PC-9 (cell line): Measurements from ENCODE around the gene EYS. TPM values are rescaled to one million over a fixed set of nuclear protein-coding genes. Genes with fewer than 3 reads are reported as not detected.

Experiments
- BruUV-seq: library from RNA; stranded (reverse); fragments of 400-500 nt; replicated peaks from 2 replicates; lab custom pipeline; 2021; lab: Mats Ljungman, UMichigan
- CTCF ChIA-PET: fragments of 300-600 bp; sonication (Branson Sonifier 250); formaldehyde crosslinking; loops from one replicate; lab custom pipeline; 2022; ENCODE audit warnings: antibody characterized with exemption; lab: Charles Lee
- POLR2A ChIA-PET: fragments of 300-600 bp; sonication (Branson Sonifier 250); formaldehyde crosslinking; loops from one replicate; lab custom pipeline; 2022; ENCODE audit warnings: antibody characterized with exemption; ENCODE audit not compliant: unreplicated experiment; lab: Charles Lee
- DNase-seq, 2 experiments: peaks; one replicate each; pipeline versions ENCODE4 v3.0.0 to v3.0.0-alpha.2; 2015 to 2022; ENCODE audit warnings: mixed read lengths in 1 of 2
- H2AFZ ChIP-seq: fragments of 200-600 bp; sonication (generic); 2 replicates; pipeline ENCODE4 v1.8.1; 2017; ENCODE audit warnings: antibody characterized with exemption
- H3F3A ChIP-seq: fragments of 200-600 bp; sonication (generic); 2 replicates; pipeline ENCODE4 v1.8.1; 2017; ENCODE audit warnings: antibody characterized with exemption, mild to moderate bottlenecking, low read depth; ENCODE audit not compliant: insufficient read depth
- H3K27ac ChIP-seq: fragments of 200-600 bp; sonication (generic); 2 replicates; pipeline ENCODE4 v1.6.1; 2016; ENCODE audit warnings: mixed run types
- H3K27me3 ChIP-seq: fragments of 200-600 bp; sonication (generic); 2 replicates; pipeline ENCODE4 v1.6.1; 2016; ENCODE audit warnings: low read depth, mixed run types; ENCODE audit not compliant: insufficient read depth
- H3K36me3 ChIP-seq: fragments of 200-600 bp; sonication (generic); 2 replicates; pipeline ENCODE4 v1.6.1; 2016; ENCODE audit warnings: low read depth, mixed run types
- H3K4me1 ChIP-seq: fragments of 200-600 bp; sonication (generic); replicated peaks from 2 replicates; pipeline ENCODE4 v1.6.1; 2016; ENCODE audit warnings: mixed run types; ENCODE audit not compliant: insufficient read depth
- H3K4me2 ChIP-seq: fragments of 200-600 bp; sonication (generic); 2 replicates; pipeline ENCODE4 v1.6.1; 2017; ENCODE audit warnings: mixed run types
- H3K4me3 ChIP-seq: fragments of 200-600 bp; sonication (generic); 2 replicates; pipeline ENCODE4 v1.6.1; 2016; ENCODE audit warnings: mixed run types
- H3K79me2 ChIP-seq: fragments of 200-600 bp; sonication (generic); 2 replicates; pipeline ENCODE4 v1.6.1; 2017; ENCODE audit warnings: low read depth, mixed run types
- H3K9me2 ChIP-seq: fragments of 200-600 bp; sonication (generic); 2 replicates; pipeline ENCODE4 v1.8.1; 2017; ENCODE audit warnings: mild to moderate bottlenecking; ENCODE audit not compliant: insufficient read depth
- H3K9me3 ChIP-seq: fragments of 200-600 bp; sonication (generic); 2 replicates; pipeline ENCODE4 v1.8.1; 2016; ENCODE audit warnings: low read depth; ENCODE audit not compliant: insufficient read depth
- H4K20me1 ChIP-seq: fragments of 200-600 bp; sonication (generic); 2 replicates; pipeline ENCODE4 v1.8.1; 2017; ENCODE audit not compliant: insufficient read depth
- CTCF ChIP-seq: fragments of 200-600 bp; sonication (generic); conservative IDR thresholded peaks from 2 replicates; pipeline ENCODE4 v1.6.1; 2017; ENCODE audit warnings: mixed run types, antibody characterized with exemption, mild to moderate bottlenecking, moderate library complexity
- EZH2 ChIP-seq: fragments of 200-600 bp; sonication (generic); IDR thresholded peaks from 2 replicates; pipeline ENCODE4 v1.8.0; 2017; ENCODE audit warnings: antibody characterized with exemption, low read depth
- intact Hi-C: fragments of 100-400 bp; cut with micrococcal nuclease; formaldehyde crosslinking; loops from one replicate; pipeline ENCODE4 v1.10.0; 2022; ENCODE audit not compliant: unreplicated experiment
- total RNA-seq: library from RNA; stranded (reverse); gene quantifications from 2 replicates; pipeline ENCODE4 v1.2.3, GENCODE V29; 2021

Gene EYS
- total RNA-seq, 1 experiment from 2014 or later = not detected

- no peaks in the 10 kb centered on the region for H3K27me3 ChIP-seq
- no peaks in the 10 kb centered on the region for H3K9me2 ChIP-seq
- H3F3A ChIP-seq = no peaks in the 10 kb centered on the region
- no peaks in the 10 kb centered on the region for H3K4me1 ChIP-seq
- H3K27ac ChIP-seq = no peak overlapping the region
- no peaks in the 10 kb centered on the region for H3K36me3 ChIP-seq
- no peaks in the 10 kb centered on the region; the same call in 1 of the 2 replicates for H4K20me1 ChIP-seq
- TF ChIP-seq EZH2 (no peak), CTCF (no peak)
- H3K9me3 ChIP-seq = no peaks in the 10 kb centered on the region
- no peaks in the 10 kb centered on the region for H3K79me2 ChIP-seq
- DNase-seq = no peak
- BruUV-seq = no TSS peak
- POLR2A ChIA-PET = no interaction called here
- no peak overlapping the region for H3K4me2 ChIP-seq
- H2AFZ ChIP-seq = no peak overlapping the region
- no peak overlapping the region for H3K4me3 ChIP-seq
- intact Hi-C loops = no loop called here
- CTCF ChIA-PET = no interaction called here
Observed at GRCh38 chr6:64411226-64411625, 1295.8 kb downstream of the EYS start.

GRCh38 chr6:64409948-64410347, 1297.1 kb downstream of the EYS start:
- intact Hi-C loops = no loop called here
- ChIA-PET POLR2A (no interaction called here), CTCF (no interaction called here)
- H2AFZ ChIP-seq = no peak overlapping the region
- no peak overlapping the region for H3K4me2 ChIP-seq
- no peaks in the 10 kb centered on the region for H3K27me3 ChIP-seq
- no peaks in the 10 kb centered on the region for H3K79me2 ChIP-seq
- BruUV-seq = no TSS peak
- no peak for TF ChIP-seq EZH2
- no peak for TF ChIP-seq CTCF
- H3K9me2 ChIP-seq = no peaks in the 10 kb centered on the region
- no peak overlapping the region for H3K27ac ChIP-seq
- no peak overlapping the region for H3K4me3 ChIP-seq
- H3K36me3 ChIP-seq = no peaks in the 10 kb centered on the region
- no peaks in the 10 kb centered on the region; the same call in 1 of the 2 replicates for H4K20me1 ChIP-seq
- no peak for DNase-seq
- no peaks in the 10 kb centered on the region for H3K4me1 ChIP-seq
- H3K9me3 ChIP-seq = no peaks in the 10 kb centered on the region
- no peaks in the 10 kb centered on the region for H3F3A ChIP-seq

- no TSS peak for BruUV-seq
- ChIA-PET CTCF (no interaction called here), POLR2A (no interaction called here)
- Histone ChIP-seq H3K4me3 (no peak overlapping the region), H3K4me1 (no peaks in the 10 kb centered on the region), H2AFZ (no peak overlapping the region), H3K36me3 (no peaks in the 10 kb centered on the region), H3K9me3 (no peaks in the 10 kb centered on the region), H3K27ac (no peak overlapping the region), H3K4me2 (no peak overlapping the region), H4K20me1 (no peaks in the 10 kb centered on the region), H3K9me2 (no peaks in the 10 kb centered on the region), H3K27me3 (no peaks in the 10 kb centered on the region), H3K79me2 (no peaks in the 10 kb centered on the region), H3F3A (no peaks in the 10 kb centered on the region)
- TF ChIP-seq CTCF (no peak), EZH2 (no peak)
- intact Hi-C loops = no loop called here
- DNase-seq = no peak
Observed at GRCh38 chr6:64404396-64404795, 1302.6 kb downstream of the EYS start.
